KG1 (cell line): ENCODE data around the gene INSR.
A peak's percentile ranks its signal among the peaks of the same experiment; 100 is the strongest.
"Not testable (repeated sequence)": the region's sequence is repeated elsewhere in the genome, so short reads cannot be mapped to it uniquely, and the experiment has no call there.

Experiments used
- DNase-seq: peaks from one replicate; lab custom pipeline; 2025; lab: John Stamatoyannopoulos, UW

INSR gene

DNA sequence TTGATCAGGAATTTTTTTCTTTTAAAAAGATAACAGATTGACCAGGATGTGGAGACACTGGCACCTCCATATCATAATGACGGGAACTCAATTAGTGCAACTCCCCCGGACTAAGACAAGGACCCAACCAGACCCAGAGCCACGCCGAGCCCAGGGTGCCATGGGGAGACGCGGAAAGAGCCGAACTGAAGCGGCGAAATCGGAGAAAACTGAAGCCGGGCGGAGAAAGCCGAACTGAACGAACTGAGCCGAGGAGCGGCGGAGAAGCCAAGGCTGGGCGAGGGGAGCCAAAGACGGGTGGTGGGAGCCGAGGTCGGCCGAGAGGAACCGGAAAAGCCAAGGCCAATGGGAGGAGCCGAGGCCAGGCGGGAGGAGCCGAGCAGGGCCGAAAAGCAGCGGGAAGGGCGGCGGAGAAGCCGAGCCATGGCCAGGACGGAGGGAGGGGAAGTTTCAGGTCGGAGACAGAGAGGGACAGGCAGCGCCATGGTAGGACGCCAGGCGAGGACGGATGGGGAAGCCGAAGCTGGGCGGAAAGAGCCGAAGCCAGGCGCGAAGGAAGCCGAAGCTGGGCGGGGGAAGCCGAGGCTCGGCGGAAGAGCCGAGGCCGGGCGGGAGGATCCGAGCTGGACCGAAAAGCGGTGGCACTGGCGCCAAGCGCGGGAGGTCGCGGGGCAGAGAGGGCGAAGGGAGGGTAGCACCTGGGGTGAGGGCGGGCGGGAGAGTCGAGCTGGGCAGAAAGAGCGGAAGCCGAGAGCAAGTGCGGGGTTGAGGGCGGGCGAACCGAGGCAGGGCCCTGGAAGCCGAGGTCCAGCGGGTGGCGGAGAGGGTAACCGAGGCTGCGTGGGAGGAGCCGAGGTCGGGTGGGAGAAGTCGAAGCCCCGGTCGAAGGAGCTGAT lies 195.3 kb downstream of the INSR start:
- DNase-seq = peak; percentile 97

DNA sequence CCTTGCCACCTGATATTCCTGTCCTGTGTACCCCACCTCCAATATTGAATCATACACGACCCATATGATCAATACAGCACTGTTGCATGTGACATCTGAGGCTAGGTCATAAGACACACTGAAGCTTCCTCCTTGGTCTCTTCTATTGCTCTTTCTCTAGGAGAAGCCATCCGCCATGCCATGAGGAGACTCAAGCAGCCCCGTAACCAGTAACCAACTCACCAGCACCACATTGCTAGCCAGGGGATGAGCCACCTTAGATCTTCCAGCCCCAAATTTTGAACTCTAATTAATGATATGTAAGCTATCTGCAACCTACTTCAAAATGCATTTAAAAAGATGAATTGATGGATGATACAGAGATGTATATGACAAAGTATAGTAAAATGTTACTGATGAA lies 196.1 kb downstream of the INSR start:
- no peak for DNase-seq

DNA sequence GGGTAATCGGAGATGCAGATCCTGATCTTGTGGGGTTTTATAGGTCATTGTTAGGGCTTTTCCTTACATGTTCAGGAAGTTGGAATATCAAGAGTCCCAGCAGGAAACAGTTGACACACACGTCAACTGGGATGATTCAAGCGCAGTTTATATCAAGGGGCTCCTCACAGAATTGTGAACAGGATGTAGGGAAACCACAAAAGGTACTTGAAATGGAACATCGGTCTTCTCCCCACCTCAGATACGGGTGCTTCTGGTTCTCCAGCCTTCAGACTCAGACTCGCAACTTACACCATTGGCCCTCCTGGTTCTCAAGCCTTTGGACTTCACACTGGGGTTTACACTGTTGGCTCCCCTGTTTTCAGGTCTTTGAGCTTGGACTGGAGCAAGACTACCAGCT lies 205.2 kb downstream of the INSR start:
- DNase-seq = no peak

DNA sequence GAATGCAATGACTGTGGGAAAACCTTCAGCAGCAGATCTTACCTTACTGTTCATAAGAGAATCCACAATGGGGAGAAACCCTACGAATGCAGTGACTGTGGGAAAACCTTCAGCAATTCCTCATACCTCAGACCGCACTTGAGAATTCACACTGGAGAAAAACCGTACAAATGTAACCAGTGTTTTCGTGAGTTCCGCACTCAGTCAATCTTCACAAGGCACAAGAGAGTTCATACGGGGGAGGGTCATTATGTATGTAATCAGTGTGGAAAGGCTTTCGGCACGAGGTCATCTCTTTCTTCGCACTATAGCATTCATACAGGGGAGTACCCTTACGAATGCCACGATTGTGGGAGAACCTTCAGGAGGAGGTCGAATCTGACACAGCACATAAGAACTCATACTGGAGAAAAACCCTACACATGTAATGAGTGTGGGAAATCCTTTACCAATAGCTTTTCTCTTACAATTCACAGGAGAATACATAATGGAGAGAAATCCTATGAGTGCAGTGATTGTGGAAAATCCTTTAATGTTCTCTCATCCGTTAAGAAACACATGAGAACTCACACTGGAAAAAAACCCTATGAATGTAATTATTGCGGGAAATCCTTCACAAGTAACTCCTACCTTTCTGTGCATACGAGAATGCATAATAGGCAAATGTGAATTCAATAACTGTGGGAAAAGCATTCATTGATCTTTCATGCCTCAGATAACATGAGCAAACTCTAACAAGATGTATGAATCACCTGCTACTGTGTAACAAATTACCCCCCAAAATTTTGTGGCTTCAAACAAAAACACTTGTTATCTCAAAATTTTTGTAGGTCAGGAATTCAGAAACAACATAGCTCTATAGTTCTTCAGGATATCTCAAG lies 210.9 kb downstream of the INSR start:
- no peak for DNase-seq

DNA sequence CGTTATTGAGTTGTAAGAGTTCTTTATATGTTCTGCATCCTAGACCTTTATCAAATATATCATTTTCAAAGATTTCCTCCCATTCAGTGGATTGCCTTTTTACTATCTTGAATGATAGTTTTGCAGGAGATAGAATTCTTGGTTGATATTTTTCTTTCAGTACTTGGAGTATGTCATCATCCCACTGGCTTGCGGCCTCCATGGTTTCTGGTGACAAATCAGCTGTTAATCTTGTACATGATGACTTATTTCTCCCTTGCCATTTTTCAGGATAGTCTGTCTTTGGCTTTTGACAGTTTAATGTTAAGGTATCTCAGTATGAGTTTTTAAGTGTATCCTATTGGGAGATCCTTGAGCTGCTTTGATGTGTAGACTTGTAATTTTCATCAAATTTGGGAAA lies 216.2 kb downstream of the INSR start:
- DNase-seq = no peak

DNA sequence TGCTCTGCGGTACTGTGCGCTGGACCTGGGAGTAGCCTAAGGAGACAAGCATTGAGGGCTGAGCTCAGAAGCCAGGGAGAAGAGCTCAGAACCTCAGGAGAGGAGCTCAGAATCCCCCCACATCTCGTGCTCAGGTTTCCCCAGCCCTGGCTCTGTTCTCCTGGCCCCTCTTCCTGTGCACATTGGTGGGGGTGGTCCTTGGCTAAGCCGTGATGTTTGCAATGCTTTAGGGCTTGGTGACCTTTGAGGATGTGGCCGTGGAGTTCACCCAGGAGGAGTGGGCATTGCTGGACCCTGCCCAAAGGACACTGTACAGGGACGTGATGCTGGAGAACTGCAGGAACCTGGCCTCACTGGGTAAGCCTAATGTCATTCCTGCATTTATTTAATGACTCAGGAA lies 218.1 kb downstream of the INSR start:
- no peak for DNase-seq

DNA sequence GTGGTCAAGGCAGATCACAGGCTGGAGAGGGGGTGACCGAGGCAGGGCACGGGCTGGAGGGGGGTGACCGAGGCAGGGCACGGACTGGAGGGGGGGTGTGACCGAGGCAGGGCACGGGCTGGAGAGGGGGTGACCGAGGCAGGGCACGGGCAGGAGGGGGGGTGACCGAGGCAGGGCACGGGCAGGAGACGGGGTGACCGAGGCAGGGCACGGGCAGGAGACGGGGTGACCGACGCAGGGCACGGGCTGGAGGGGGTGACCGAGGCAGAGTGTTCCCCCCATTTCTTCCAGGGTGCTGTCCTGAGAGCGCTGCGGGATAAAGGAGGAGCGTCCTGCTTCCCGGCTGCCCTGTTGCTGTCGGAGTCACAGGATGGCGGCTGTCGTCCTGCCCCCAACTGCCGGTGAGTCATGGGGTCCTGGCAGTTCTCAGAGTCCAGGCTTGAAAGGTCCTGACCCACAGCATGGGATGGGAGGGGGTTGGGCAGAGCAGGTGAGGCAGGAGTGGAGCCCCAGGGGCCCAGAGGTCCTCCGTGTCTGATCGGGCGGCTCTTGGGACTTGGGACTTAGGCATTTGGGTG lies 219.4 kb downstream of the INSR start:
- no peak for DNase-seq

DNA sequence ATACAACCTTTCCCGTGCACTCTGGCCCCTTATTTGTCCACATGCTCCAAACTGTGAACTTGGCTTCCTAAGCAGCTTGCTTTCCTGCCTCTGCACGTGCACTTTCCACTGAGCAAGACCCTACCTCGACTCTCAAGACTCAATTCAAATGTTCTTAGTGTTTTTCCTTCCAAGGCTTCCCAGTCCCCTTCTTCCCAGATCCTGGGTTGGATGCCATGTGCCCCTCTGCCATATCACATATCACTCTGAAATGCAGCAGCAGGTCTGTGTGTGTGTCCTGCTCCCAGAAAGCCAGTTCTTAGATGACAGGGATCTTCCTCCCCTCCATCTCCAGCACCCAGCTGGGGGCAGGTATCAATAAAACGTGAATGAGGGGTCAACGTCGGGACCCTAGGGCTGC lies 221.7 kb downstream of the INSR start:
- DNase-seq = no peak

DNA sequence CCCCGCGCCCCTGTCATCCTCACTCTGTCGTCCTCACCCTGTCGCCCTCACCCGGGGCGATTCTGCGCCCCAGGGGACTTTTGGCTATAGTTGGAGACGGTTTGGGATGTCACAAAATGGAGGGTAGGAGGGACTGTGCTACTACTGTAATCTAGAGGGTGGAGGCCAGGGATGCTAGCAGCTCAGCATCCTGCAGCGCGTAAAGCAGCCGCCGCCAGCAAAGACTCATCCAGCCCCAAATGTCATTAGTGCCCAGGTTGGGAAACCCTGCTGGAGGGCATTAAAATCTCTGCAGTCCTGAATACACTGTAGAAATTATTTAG lies 224.3 kb downstream of the INSR start:
- no peak for DNase-seq

DNA sequence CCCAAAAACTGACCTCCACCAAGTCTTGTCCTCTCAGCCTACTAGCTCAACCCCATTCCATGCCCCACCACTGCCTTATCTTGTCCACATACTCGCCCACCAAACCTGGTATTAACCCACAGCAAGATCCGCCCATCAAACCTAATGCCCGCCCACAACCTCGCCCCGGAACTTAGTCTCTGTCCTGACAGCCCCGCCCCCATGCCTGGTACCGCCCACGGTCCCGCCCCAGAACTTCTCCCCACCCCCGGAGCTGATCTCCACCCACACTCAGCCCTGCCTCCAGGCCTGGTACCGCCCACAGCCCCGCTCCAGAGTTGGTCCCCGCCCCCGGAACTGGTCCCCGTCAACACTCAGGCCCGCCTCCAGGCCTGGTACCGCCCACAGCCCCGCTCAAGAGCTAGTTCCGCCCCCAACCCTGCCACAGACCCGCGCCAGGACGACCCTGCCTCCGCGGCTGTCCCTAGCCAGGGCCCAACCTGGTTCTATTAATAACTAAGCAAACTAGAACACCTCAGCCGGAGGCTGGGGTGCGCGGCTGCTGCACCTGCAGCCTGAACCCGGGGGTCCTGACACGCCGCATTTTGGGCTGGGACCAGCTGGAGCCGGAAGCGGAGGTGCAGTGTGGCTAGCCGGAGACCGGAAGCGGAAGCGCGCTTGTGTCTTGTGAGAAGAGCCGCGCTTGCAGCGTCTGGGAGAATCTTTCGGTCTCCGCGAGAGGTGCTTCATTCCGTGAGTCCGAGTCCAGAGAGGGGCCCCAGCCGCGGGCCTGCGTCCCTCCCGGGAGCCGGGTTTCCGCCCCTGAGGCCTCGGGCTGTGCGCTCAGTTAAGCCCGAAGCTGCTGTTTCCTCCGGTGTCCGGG lies 224.9 kb downstream of the INSR start, which contains the start of gene ZNF557:
Gene ZNF557, plus strand, starts transcription at position 662 of the 862 bp plus-strand sequence. CDS start 5,372 bp downstream, outside the sequence.
- peak; percentile 93 for DNase-seq

DNA sequence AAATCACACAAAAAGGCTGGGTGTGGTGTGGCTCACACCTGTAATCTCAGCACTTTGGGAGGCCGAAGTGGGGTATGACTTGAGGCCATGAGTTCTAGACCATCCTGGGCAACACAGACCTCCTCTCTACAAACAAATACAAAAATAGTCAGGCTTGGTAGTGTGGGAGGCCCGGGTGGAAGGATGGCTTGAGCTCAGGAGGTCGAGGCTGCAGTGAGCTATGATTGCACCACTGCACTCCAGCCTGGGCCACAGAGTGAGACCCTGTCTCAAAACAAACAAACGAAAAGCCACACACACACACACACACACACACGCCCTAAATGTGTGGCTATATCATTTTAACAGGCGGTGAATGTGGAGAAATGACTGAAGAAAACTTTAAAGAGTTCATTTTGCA lies 225.6 kb downstream of the INSR start:
- DNase-seq = no peak

DNA sequence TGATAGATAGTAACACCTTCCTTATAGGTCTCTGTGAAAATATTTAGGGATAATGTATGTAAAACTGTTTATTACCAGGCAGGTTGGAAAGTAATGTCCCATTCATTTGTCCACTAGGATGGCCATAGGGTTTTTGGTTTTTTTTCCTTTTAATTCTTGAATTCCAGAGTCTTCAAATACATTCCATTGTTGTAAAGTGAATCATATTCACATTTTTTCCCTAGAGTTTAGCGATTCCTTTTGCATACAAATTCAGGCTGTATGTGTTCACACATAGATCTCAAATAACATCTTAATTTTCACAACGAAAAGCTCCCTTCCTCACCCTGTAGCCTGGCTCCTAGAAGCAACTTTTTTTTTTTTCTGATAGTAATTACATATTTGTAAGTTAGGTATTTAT lies 226.5 kb downstream of the INSR start:
- DNase-seq = no peak

DNA sequence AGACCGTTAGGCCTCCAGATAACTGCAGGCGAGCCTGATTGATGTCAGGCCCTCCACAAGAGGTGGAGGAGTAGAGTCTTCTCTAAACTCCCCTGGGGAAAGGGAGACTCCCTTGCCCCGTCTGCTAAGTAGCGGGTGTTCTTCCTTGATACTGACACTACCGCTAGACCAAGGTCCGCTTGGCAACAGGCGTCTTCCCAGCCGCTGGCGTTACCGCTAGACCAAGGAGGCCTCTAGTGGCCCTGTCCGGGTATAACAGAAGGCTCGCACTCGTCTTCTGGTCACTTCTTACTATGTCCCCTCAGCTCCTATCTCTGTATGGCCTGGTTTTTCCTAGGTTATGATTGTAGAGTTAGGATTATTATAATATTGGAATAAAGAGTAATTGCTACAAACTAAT lies 227.1 kb downstream of the INSR start:
- DNase-seq = not testable (repeated sequence)

DNA sequence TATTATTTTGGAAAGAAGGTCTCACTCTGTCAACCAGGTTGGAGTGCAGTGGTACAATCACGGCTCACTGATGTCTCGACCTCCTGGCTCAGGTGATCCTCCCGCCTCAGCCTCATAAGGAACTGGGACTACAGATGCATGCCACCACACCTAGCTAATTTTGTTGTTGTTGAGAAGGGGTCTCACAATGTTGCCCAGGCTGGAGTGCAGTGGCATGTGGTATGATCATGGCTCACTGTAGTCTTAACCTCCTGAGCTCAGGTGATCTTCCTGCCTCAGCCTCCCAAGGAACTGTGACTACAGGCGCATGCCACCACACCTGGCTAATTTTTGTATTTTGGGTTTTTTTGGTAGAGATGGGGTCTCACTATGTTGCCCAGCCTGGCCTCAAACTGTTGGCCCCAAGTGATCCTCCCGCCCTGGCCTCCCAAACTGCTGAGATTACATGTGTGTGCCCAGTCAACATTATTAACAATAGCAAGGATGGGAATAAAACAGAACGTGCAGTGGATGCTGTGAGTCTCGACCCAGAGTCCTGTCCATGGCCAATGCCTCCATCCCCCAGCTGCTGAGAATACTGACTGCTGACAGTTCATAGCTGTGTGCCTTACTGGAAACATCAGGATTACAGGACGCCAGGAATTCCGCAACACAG lies 230.3 kb downstream of the INSR start:
- DNase-seq = no peak

DNA sequence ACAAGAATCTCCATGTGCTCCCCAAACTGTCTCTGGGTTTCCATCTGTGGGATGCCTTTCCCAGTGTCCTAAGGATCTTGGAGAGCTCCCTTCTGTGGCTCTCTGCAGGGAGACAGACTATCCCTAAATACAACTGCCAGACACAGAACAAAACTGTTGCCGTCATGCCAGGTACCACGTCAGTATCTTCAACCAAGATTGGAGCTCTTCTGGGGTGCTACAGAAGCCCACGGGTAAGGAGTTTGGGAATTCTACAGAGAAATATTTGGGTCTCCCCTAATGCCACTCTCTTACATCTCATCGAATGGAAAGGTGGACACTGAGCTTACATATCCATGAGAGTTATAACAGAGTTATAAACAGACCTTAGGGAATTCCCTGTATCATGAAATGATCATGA lies 230.9 kb downstream of the INSR start:
- DNase-seq = no peak
